ENCODE data around the gene CDKN2A.
A peak's percentile ranks its signal among the peaks of the same experiment; 100 is the strongest.

CDKN2A gene

GRCh38 chr9:21970800-21971640 lies 23.2 kb downstream of the CDKN2A start:
- no peak overlapping the region for H3K4me3 ChIP-seq (ENCODE audit: low read depth, low read length)
- ChIA-PET POLR2A (interaction anchor here (0.6 kb wide), 1 partner anchor 35 kb away, joined by 5 read pairs; no protein-coding TSS in a partner anchor), CTCF (interaction anchor here (1.0 to 5.0 kb wide), 7 partner anchors 10 to 481 kb away, joined by 3 to 32 read pairs (median 5); partner anchors contain the start of gene CDKN2B)
- TF ChIP-seq CTCF (IDR thresholded peaks at IDR 0.05; ENCODE audit: insufficient read depth, low read length, missing control alignments), result no peak
- no peak for DNase-seq (ENCODE audit: low read depth, low spot score)

GRCh38 chr9:21969951-21970799 lies 24.0 kb downstream of the CDKN2A start:
- POLR2A ChIA-PET, result interaction anchor here (0.6 kb wide), 2 partner anchors 36 to 74 kb away, joined by 3 to 5 read pairs; no protein-coding TSS in a partner anchor
- H3K4me3 ChIP-seq (ENCODE audit: low read depth, low read length), result no peak overlapping the region
- no peak for DNase-seq (ENCODE audit: low read depth, low spot score)
- no peak for TF ChIP-seq CTCF (IDR thresholded peaks at IDR 0.05; ENCODE audit: insufficient read depth, low read length, missing control alignments)
- CTCF ChIA-PET, result interaction anchor here (1.4 to 5.0 kb wide), 7 partner anchors 9 to 274 kb away, joined by 4 to 32 read pairs (median 7); partner anchors contain the start of gene CDKN2B

GRCh38 chr9:21969011-21969940 lies 24.9 kb downstream of the CDKN2A start:
- ChIA-PET CTCF (interaction anchor here (1.5 to 5.0 kb wide), 6 partner anchors 9 to 275 kb away, joined by 4 to 32 read pairs (median 8); partner anchors contain the start of gene CDKN2B), POLR2A (no interaction called here)
- no peak overlapping the region for H3K4me3 ChIP-seq (ENCODE audit: low read depth, low read length)
- TF ChIP-seq CTCF (IDR thresholded peaks at IDR 0.05; ENCODE audit: insufficient read depth, low read length, missing control alignments), result no peak
- no peak for DNase-seq (ENCODE audit: low read depth, low spot score)

- no peak for TF ChIP-seq CTCF (IDR thresholded peaks at IDR 0.05; ENCODE audit: insufficient read depth, low read length, missing control alignments)
- H3K4me3 ChIP-seq (ENCODE audit: low read depth, low read length), result peak overlapping the region; percentile 36
These were observed 25.7 kb downstream of the CDKN2A start for GRCh38 chr9:21968331-21969010.

GRCh38 chr9:21967702-21968101 lies 26.5 kb downstream of the CDKN2A start:
- ChIA-PET CTCF (interaction anchor here (1.0 to 5.0 kb wide), 7 partner anchors 18 to 276 kb away, joined by 3 to 32 read pairs (median 7); partner anchors contain the start of gene CDKN2B), POLR2A (no interaction called here)
- no peak for TF ChIP-seq CTCF (IDR thresholded peaks at IDR 0.05; ENCODE audit: insufficient read depth, low read length, missing control alignments)
- DNase-seq (ENCODE audit: low read depth, low spot score), result no peak
- no peak overlapping the region for H3K4me3 ChIP-seq (ENCODE audit: low read depth, low read length)

More at GRCh38 chr9:21968331-21969010, 25.7 kb downstream of the CDKN2A start:
- ChIA-PET CTCF (interaction anchor here (1.0 to 5.0 kb wide), 7 partner anchors 18 to 276 kb away, joined by 3 to 32 read pairs (median 7); partner anchors contain the start of gene CDKN2B), POLR2A (no interaction called here)
- no peak for DNase-seq (ENCODE audit: low read depth, low spot score)
